22Rv1 (cell line): ENCODE measurements around the gene FDX2.

Experiments
- ZFX ChIP-seq: fragments of 450-650 bp; IDR thresholded peaks from 2 replicates; pipeline ENCODE4 v1.6.1; 2017; ENCODE audit warnings: antibody characterized with exemption, borderline replicate concordance
- TF ChIP-seq, protein P1 (sequence below): fragments of 450-650 bp; IDR thresholded peaks from 2 replicates; pipeline ENCODE4 v1.5.1; 2017; ENCODE audit warnings: mild to moderate bottlenecking

DNA sequence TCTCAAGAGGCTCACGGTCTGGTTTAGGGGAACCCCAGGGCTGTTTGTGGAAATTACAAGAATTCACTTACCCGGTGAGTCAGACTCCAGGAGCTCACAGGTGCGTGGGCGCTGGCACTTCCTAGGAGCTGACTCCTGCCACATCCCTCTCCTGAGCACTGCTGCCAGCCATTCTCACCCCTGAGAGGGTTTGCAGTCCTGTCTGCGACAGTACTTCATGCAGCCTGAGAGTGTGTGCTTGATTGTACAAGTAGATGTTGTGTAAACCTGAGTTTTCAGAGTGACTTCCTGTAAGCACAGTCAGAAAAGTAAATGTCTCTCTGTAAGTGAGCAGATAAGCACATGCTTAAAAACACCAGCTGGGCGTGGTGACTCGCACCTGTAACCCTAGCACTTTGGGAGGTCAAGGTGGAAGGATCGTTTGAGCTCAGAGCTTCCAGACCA lies 55.7 kb downstream of the FDX2 start:
- TF ChIP-seq, protein P1, sequence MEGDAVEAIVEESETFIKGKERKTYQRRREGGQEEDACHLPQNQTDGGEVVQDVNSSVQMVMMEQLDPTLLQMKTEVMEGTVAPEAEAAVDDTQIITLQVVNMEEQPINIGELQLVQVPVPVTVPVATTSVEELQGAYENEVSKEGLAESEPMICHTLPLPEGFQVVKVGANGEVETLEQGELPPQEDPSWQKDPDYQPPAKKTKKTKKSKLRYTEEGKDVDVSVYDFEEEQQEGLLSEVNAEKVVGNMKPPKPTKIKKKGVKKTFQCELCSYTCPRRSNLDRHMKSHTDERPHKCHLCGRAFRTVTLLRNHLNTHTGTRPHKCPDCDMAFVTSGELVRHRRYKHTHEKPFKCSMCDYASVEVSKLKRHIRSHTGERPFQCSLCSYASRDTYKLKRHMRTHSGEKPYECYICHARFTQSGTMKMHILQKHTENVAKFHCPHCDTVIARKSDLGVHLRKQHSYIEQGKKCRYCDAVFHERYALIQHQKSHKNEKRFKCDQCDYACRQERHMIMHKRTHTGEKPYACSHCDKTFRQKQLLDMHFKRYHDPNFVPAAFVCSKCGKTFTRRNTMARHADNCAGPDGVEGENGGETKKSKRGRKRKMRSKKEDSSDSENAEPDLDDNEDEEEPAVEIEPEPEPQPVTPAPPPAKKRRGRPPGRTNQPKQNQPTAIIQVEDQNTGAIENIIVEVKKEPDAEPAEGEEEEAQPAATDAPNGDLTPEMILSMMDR = no peak
- TF ChIP-seq ZFX = no peak
